Measurements from ENCODE around the gene HOOK2. TPM values are rescaled to one million over a fixed set of nuclear protein-coding genes. Genes with fewer than 3 reads are reported as not detected.

The HOOK2 gene
- total and polyA plus RNA-seq, 2 of the 4 experiments (the other 2 are of a cell fraction), result 7.5 to 21.6 TPM

GRCh38 chr19:12745166-12745897 is 30.0 kb downstream of the HOOK2 start (continued):
- no peak for TF ChIP-seq FOS (IDR thresholded peaks at IDR 0.05; ENCODE audit: low read depth, low read length)

DNA sequence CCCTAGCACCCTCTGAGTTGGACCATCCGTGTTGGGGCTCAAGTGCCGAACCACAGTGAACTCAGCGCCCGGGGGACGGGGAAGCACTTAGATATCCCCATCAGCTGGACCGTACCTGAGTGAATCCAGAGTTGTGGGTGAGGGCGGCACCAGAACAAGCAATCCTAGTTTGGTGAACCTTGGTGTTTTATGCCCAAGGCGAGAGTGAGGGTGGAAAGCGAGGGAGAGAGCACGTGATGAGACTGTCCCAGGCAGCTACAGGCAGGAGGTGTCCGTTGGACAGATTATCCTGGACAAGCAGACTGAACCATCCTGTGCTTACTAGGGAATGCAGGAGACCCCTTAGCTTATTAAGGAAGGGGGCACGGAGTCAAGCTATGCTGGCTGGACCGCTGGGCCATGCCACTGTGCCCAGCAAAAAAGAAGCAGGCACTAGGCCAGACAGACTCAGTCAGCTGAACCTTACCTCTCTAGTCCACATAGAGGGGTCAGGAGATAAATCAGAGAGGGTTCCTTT is 37.5 kb downstream of the HOOK2 start:
- dilution Hi-C loops (cut with HindIII; ENCODE audit: low sequenced_read_pairs, unreplicated experiment) (no loop called here), in situ Hi-C loops (cut with MboI; ENCODE audit: low sequenced_read_pairs) (no loop called here), intact Hi-C loops (cut with micrococcal nuclease) (no loop called here)
- POLR2A ChIA-PET (ENCODE audit: unreplicated experiment), result no interaction called here
- Histone ChIP-seq H3K79me1 (ENCODE audit: low read depth in 1 of 2, low read length in 2 of 2) (peaks cover 13 to 47% of the 10 kb centered on the region in 2 experiments), H2BK20ac (ENCODE audit: low read depth, low read length) (no peak overlapping the region), H3K27me3 (ENCODE audit: control insufficient read depth, insufficient read depth, low read length) (no peaks in the 10 kb centered on the region), H2BK120ac (ENCODE audit: low read depth, low read length) (no peak overlapping the region), H3K23ac (ENCODE audit: low read depth, low read length) (0 out of 2 replicates have a peak overlapping the region, but pooled peaks have one; percentile 17), H3K27ac (ENCODE audit: insufficient read depth, low read length) (peak overlapping the region; percentile 75), H3K9ac (ENCODE audit: low read depth, low read length) (peak overlapping the region; percentile 77), H2AFZ (replicated peaks; ENCODE audit: low read length, poor library complexity) (peak overlapping the region; percentile 97), H3K4ac (ENCODE audit: low read depth, low read length) (peak overlapping the region; percentile 86), H2BK15ac (ENCODE audit: low read depth, low read length) (no peak overlapping the region), H2AK5ac (ENCODE audit: low read depth, low read length) (peak overlapping the region; percentile 91), H2AK9ac (replicated peaks; ENCODE audit: low read depth, low read length, poor library complexity) (peak overlapping the region; percentile 90), H3K9me3 (ENCODE audit: control insufficient read depth, insufficient read depth, low read length) (no peaks in the 10 kb centered on the region), H3K56ac (ENCODE audit: extremely low read depth, insufficient read depth, low read length) (0 out of 2 replicates have a peak overlapping the region, but pooled peaks have one; percentile 5), H2BK5ac (ENCODE audit: low read depth, low read length, poor library complexity, severe bottlenecking) (no peak overlapping the region), H3K9me1 (ENCODE audit: insufficient read depth, low read length) (peaks cover 10% of the 10 kb centered on the region), H3K4me1 (ENCODE audit: control insufficient read depth, insufficient read depth, low read length) (peaks cover 7% of the 10 kb centered on the region), H4K8ac (ENCODE audit: low read depth in 2 of 2, low read length in 2 of 2) (peak overlapping the region; percentile 70 to 96), H3K4me3 (ENCODE audit: insufficient read depth, low read depth, low read length) (peak overlapping the region; percentile 80), H3K18ac (ENCODE audit: low read depth, low read length) (no peak overlapping the region), H3K14ac (replicated peaks; ENCODE audit: low read depth, low read length) (peak overlapping the region; percentile 18; the same call in 1 of the 2 replicates), H4K20me1 (ENCODE audit: insufficient read depth, low read length) (peaks cover 10% of the 10 kb centered on the region), H3K36me3 (ENCODE audit: control insufficient read depth, insufficient read depth, low read length) (peaks cover 9% of the 10 kb centered on the region), H4K5ac (ENCODE audit: low read depth, low read length) (no peak overlapping the region), H4K91ac (ENCODE audit: insufficient read depth, low read depth, low read length) (peak overlapping the region; percentile 34; the same call in 1 of the 2 replicates), H3K4me2 (ENCODE audit: low read depth, low read length) (peak overlapping the region; percentile 92)
- no TSS peak for BruUV-seq (replicated peaks)
- TF ChIP-seq ELK1 (IDR thresholded peaks at IDR 0.05; ENCODE audit: borderline replicate concordance, low read depth, low read length), result no peak
- no peak for TF ChIP-seq FOS (IDR thresholded peaks at IDR 0.05; ENCODE audit: low read depth, low read length)
- WGBS, 2 experiments (ENCODE audit: extremely low coverage in 2 of 2, insufficient read length in 1 of 2), result 10% methylated on average over 11 of the region's 13 CpGs; no CpG with 5 or more reads in 1 of the 2 experiments
- ATAC-seq (ENCODE audit: low read depth) (no peak), DNase-seq (no peak)
- CTCF ChIA-PET, result no interaction called here
